RPMI7951 (cell line): Measurements from ENCODE around the gene IGSF6. TPM values are rescaled to one million over a fixed set of nuclear protein-coding genes. Genes with fewer than 3 reads are reported as not detected.
"Not testable (repeated sequence)": the region's sequence is repeated elsewhere in the genome, so short reads cannot be mapped to it uniquely, and the experiment has no call there.

Experiments used
- DNase-seq: peaks from one replicate; pipeline ENCODE4 v3.0.0-alpha.2; 2012; ENCODE audit warnings: low read depth
- total RNA-seq: library from RNA; depleted of rRNA; stranded (reverse); fragments of >200 nt; shearing (Covaris generic); gene quantifications from 2 replicates; pipeline ENCODE4 v1.2.3, GENCODE V29; 2014

IGSF6 gene
- total RNA-seq, 1 experiment from 2014 or later, result not detected

DNA sequence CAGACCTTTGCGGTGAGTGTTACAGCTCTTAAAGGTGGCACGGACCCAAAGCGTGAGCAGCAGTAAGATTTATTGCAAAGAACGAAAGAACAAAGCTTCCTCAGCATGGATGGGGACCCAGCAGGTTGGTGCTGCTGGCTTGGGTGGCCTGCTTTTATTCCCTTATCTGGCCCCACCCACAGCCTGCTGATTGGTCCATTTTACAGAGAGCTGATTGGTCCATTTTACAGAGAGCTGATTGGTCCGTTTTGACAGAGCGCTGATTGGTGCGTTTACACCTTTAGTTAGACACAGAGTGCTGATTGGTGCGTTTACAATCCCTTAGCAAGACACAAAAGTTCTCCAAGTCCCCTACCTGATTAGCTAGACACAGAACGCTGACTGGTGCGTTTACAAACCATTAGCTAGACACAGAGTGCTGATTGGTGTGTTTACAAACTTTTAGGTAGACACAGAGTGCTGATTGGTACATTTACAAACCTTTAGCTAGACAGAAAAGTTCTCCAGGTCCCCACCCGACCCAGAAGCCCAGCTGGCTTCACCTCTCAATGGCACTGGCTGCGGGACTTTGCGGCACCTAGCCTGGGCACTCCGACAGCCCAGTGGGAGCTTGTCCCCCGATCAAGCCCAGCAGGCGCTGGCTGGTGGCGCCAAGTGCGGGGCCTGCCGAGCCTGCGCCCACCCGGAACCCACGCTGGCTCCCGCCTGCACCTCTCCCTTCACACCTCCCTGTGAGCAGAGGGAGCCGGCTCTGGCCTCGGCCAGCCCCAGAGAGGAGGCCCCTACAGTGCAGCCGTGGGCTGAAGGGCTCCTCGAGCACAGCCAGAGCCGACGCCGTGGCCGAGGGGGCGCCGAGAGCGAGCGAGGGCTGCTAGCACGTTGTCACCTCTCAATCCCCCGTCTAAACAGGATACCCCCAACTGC, 22.5 kb downstream of the IGSF6 start:
- DNase-seq, result not testable (repeated sequence)

DNA sequence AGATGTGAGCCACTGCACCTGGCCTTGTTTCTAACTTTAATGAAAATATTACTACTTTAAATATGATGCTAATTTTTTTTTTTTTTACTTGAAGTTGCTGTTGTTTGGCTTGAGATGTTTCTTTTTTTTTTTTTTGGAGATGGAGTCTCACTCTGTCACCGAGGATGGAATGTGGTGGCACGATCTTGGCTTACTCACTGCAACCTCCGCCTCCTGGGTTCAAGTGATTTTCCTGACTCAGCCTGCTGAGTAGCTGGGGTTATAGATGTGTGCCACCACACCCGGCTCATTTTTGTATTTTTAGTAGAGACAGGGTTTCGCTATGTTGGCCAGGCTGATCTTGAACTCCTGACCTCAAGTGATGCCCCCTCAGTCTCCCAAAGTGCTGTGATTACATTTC, 23.6 kb downstream of the IGSF6 start:
- peak; percentile 54 for DNase-seq

DNA sequence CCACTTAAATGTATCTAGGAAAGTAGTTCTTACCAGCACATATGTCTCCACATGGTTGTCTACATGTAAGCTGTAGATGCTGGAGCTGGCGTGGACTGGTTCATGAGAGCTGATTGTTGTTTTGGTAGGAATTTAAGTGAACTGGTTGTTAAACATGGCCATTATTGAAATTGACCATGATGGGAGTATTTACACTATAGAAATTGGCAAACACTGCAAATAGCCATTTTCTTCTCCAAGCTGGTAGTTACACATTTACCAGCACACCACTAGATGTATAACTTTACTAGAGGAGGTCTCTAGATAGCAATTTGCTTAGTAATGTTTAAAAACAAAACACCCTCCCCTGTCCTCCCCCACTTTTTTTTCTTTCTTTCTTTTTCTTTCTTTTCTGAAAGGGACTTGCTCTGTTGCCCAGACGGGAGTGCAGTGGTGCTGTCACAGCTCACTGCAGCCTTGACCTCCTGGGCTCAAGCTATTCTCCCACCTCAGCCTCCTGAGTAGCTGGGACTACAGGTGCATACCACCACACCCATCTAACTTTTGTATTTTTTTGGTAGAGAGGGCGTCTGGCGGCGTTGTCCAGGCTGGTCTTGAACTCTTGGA, 24.2 kb downstream of the IGSF6 start:
- no peak for DNase-seq

DNA sequence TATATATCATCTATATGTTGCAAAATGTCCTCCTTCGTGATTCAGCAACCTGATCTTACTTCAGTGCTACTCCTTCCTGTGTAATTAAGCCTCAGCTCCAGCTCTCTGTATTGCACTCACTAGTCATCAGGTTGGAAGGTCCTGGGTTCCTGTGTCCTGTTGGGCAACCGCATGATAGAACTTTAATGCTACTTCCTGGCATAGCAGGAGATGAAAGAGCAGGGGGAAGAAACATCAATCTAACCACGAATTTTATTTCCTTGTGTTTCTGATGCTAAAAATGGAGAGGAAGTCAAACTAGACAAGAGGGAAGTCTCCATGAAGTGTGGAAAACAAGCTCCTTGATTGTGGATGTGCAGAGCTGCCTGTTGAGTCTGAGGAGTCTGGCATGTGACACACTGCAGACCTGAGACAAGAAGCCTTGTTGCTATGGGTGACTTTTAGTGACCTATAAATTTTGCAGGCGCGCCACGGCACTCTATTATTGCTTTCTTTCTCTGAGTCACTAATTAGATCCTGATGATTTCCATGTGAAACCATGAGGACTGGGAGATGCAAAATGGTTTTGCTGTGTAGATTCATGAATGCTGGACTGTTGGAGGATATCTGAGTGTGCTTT, 25.6 kb downstream of the IGSF6 start:
- DNase-seq, result peak; percentile 92

DNA sequence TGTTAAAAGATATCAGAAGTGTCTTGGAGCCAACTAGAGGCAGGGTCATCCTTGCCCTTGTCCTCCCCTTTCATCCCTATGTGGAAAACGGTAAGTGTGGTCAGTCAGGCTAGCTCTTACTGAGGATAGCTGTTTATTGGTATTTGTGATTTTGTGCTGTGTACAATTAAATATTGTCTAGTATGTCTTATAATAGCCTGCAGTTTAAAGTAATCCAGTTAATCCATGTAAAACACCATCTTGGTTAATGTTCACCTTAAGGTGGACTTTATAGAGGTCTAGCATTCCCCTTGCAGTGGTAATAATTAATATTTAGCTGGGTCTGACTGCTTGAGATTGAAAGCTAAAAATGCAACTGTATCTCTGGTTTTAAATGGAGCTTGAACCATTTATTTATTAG, 27.4 kb downstream of the IGSF6 start:
- DNase-seq, result no peak

DNA sequence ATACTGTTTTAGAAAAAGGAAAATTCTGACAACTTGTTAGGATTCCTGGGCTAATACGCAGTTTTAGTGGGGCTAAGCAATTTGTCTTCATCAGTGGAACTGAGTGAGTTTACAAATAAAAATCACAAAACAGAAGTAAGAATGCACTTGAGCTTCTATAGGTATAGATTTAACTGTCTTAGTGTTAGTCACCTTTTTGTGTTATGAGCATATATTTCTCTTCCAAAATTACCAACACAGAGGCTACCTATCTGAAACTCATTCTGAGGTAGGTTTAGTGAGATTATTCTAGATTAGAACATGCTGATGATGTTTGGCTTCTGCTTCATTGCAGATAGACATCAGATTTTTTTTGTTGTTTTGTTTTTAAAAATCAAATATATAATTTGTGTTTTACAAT, 29.9 kb downstream of the IGSF6 start:
- no peak for DNase-seq

DNA sequence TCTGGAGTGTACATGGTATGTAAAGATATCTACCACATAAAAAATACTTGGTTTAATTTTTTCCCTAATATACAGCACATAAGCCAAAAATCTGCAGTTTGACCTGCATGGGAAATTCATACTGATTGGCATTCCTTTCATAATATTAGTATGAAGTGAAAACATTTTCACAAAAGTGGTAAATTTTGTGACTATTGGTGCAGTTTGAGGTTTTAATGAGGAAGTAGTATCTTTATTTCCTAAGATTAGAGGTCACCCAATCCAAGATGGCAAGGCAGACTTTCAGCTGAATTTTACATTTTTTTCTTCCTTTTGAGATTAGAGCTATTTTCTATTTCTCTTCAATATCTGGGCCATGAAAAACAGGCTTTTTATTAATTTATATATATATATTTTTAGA, 31.8 kb downstream of the IGSF6 start:
- DNase-seq, result no peak

DNA sequence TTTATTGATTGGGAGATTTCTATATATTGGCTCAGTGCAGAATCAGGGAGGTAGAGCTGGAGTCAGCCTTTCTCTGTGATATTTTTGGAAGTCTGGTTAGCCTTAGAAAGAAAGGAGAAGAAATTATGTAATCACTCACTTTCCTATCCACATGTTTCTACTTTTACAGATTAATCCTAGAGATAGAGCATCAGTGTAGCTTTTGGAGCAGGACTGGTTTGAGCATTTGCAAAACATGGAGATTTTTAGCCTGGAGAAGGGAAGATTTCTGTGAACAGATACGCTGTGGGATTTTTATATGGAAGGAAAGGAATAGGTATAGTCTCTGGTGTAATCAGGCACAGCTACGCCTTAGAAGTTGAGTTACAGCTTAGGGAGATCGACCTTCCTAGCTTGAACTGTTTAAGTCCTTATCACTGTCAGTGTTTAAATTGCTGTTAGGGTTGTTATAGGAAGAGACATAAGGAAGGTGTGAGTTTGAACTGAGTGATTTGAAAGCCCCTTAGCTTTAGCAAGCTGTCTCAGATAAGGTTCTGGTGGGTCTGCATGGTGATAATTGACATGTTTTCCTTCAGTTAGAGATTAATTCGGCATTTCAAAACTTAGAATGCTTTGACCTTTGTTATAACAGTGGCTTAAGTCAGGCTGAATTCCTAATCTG, 32.5 kb downstream of the IGSF6 start:
- no peak for DNase-seq

DNA sequence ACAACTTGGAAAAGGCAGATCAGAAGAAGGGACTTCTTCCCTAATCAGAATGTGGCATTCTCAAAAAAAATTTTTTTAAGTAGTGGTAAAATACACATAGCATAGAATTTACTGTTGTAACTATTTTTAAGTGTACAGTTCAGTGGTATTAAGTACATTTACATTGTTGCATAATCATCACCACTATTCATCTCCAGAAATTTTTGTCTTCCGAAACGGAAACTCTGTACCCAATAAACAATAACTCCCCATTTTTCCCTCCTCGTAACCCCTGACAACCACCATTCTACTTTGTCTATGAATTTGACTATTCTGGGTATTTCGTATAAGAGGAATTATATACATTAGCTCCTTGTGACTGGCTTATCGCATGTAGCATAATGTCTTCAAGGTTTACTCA, 34.1 kb downstream of the IGSF6 start:
- no peak for DNase-seq

DNA sequence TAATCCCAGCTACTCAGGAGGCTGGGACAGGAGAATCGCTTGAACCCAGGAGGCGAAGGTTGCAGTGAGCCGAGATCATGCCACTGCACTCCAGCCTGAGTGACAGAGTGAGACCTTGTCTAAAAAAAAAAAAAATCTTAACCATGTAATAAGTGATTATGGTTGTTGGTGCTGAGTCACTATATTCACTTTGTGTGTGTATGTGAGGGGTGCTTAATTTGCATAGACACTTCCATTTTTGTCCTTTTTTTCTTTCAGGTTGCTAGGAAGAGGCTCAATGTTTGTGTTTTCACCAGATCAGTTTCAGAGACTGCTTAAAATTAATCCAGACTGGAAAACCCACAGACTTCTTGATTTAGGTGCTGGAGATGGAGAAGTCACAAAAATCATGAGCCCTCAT, 34.8 kb downstream of the IGSF6 start:
- DNase-seq, result no peak

DNA sequence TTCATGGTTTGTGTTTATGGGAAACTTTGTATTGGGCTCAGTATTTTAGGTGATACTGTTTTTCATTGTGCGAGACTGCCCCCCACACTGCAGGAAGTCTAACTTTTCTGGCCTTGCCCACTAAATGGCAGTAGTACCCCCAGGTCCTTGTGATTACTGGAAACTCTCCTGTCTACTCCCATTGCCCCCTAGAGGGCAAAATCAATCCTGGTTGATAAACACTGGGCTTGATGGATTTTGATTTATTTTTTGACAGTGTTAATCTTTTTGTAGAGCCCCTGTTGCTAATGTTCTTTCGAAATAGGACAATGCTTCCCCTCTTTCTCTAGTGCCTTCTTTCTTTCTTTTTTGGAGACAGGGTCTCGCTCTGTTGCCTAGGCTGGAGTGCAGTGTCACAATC, 37.5 kb downstream of the IGSF6 start:
- no peak for DNase-seq

DNA sequence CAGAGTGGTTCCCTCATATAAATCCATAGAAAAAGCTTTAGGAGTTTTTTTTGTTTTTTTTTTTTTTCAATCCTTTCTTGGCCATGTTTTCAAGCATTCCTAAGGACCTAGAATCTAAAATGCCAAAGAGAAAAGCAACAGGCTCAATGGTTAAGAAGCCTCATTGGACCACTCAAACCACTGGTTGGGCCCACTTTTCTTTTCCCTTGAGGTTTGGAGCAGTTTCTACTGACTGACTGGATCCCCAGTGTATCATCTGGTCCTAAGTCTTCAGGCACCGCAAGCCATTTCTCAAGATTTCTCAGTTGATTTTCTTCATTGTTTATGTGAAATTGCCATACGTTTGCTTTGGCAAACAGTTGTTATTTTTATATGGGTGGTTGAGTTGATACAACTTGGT, 38.6 kb downstream of the IGSF6 start:
- DNase-seq, result no peak

DNA sequence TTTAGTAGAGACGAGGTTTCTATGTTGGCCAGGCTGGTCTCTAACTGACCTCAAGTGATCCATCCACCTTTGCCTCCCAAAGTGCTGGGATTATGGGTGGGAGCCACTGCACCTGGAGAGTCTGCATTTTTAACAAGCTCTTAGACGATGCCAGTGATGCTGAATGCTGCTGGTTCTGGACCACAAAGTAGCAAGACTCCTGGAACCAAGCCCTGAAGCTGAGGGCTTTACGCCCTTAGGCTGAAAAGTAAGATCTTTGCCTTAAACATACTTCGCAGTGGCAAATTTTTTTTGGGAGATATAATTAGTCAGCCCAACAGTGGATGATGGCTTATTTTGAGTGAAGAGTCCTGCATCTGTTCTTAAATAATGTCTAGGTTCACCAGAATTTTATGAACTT, 39.0 kb downstream of the IGSF6 start:
- peak; percentile 22 for DNase-seq

DNA sequence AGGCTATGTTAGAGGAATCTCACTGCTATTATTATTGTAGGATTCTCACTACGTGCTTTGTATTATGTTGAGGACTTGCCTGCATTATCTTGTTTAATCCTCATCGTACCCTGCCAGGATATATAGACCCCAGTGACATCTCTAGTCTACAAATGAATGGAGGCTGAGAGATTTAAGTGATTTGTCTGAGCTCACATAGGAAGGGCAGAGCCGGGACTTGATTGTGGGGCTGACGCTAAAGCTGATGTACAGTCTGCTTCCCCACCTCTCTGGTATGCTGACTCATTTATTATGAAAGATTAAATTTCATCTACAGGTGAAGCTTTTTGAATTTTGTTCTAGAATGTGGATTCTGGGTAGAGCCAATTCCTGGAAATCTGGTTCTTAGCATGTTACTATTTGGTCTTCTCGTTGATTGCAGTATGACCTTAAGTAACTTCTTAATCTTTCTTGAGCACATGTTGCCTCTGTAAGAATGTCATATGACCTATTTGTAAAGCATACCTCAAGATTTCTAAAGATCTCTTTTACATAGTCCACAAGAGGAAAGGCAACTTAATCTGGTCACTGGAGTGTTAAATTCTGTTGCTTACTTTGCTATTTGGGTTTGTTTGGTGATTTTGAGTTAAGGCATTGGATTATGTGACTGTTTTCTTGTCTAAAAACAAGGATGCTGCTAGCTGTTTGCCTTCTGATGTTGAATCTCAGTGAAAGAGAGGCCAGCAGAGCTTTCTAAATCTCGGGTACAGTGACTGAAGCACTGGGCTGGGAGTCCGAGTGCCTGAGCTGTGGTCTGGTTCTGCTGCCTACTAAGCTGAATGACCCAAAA, 40.6 kb downstream of the IGSF6 start:
- no peak for DNase-seq

DNA sequence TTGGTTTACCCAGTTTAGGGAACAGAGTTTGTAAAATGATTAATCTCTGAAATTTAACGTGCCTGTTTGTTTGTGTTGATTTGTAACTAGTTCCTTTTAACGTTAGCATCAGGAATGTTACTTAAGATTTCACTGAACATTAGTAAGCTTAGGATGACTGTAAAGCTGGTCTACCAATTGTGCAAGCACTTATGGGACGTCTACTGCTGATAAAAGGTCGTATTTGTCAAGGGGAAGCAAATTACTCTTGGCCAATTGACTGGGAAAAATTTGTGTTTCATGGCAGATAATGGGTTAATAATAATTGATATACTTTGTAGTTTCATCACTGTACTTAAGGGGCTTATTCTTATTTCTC, 41.2 kb downstream of the IGSF6 start:
- DNase-seq, result no peak

DNA sequence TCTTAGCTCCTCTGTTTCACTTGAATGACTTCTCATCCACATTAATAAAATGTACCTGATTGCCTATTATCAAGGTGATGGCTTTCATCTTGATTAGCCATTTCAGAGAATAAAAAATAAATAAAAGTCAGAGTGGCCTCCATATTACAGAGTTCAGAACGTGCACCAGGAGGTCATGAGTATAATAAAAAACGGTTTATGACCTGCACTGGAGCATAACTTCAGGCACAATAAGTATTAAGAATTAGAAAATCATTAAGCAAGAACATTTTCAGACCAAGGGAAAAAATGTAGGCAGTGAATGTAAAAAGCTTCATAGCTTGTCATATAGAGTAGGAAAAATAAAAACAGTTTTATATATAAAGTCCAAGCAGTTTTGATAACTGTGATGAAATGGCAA, 41.6 kb downstream of the IGSF6 start:
- DNase-seq, result no peak

DNA sequence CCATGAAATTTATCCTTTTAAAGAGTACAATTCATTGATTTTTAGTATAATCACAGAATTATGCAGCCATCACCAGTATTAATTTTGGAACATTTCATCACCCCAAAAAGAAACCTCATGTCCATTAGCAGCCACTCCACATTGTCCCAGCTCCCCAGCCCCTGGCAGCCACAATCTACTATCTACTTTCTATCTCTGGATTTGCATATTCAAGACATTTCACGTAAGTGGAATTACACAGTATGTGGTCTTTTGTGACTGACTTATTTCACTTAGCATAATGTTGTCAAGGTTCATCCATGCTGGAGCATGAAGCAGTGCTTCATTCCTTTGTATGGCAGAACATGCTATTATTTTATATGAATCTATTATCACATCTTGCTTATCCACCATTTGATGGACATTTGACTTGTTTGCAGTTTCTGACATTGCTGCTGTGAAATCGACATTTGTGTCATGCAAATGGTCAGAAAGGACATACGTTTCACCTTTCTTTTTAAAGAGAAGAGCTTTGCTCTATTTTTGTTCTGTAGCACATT, 42.3 kb downstream of the IGSF6 start:
- no peak for DNase-seq

DNA sequence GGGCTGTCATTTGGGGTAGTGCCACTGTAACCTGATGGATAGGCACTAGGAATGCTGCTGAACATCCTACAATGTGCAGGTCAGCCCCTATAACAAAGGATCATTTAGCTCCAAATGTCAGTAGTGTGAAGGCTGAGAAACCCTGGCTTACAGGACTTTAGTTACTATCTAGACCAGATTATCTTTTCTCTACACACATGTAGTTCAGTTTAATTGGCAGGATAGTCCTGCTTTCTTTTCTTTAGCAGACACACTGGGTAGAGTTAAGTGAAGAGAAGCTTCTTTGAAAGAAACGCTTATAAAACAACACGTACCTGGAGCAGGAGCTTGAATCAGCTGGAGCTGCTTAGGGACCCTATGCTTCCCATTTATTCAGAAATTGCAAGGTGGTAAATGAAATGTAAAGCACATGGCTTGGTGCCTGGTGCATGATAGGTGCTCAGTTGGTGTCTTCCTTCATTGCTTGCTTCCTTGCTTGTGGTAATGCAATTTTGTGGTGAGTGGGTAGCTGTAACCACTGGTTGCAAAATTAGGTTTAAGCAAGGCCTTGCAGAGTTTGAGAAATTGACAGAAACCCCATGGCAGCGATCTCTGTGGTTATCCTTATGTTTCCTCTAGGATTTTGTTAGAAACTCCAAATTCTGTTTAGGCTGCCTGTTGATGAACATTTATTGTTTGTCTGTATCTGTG, 43.6 kb downstream of the IGSF6 start:
- no peak for DNase-seq

DNA sequence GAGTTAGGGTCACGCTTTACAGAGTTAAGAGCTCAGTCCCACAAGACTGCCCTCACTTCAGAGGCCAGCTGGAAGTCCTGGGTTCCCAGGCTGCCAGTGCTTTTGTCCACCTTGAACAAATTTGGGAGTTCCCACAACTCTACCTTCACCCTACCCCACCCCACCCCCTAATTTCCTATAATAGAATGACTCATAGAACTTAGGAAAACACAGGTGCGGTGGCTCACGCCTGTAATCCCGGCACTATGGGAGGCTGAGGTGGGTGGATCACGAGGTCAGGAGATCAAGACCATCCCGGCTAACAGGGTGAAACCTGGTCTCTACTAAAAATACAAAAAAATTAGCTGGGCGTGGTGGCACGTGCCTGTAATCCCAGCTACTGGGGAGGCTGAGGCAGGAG, 46.6 kb downstream of the IGSF6 start:
- not testable (repeated sequence) for DNase-seq

DNA sequence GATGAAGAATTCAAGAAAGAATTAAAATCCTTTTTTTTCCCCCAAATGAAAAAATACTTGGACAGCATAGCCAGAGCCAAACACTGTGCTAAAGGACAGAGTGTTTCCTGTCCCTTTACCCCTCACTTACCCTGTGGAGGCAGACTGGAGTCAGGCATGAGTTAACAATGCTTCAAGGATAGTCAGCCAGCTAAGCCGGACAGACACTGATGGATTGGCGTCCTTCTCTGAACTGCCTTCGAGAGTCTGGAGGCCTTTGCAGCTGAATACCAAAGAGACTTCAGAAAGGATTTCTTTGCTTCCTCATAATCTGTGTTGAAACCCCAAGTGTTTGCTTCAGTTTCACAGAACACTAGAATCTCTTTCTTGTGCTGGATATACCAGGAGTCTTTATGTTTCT, 48.5 kb downstream of the IGSF6 start:
- DNase-seq, result no peak

DNA sequence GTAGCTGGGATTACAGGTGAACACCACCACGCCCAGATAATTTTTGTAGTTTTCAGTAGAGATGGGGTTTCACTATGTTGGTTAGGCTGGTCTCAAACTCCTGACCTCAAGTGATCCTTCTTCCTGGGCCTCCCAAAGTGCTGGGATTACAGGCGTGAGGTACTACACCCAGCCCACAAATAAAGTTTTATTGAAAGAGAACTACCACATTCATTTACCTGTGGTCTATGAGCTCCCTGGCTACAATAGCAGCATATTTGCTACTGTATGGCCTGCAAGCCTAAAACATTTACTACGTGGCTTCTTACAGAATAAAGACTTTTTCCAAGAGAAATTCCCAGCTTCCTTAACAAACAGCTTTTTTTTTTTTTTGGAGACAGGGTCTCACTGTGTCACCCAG, 49.6 kb downstream of the IGSF6 start:
- DNase-seq, result no peak
